Measurements from ENCODE around the gene FATE1.

The FATE1 gene

DNA sequence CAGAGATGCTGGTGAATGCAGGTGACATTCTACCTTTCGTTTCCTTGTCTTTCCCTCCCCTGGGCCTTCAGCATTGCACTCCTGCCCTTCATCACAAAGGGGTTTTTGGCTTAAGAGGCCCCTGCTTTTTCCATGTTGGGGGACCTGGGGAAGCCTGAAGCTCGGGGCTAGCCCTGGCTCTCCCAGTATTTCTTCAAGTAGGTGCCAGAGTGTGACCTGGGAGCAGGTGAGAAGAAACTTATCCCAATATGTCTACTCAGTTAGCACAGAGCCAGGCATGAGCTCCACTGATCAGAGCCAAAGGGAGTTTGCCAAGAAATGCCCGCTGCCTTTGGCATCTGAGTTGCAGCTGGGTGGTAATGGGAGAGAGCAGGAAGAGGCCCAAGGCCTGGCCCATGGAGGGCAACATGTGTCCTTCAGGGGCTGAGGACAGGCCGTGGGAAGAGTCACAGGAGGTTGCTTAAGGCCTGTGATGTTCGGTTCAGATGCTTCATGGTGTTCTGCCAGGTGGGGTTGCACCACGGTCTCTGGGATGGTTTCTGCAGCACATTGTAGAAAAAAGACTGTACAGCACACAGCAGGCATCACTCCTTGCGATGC, 13.0 kb upstream of the FATE1 start:
- H3K4me3 ChIP-seq (replicated peaks; ENCODE audit: low read depth, low read length) = no peak overlapping the region
- TF ChIP-seq, protein P1, sequence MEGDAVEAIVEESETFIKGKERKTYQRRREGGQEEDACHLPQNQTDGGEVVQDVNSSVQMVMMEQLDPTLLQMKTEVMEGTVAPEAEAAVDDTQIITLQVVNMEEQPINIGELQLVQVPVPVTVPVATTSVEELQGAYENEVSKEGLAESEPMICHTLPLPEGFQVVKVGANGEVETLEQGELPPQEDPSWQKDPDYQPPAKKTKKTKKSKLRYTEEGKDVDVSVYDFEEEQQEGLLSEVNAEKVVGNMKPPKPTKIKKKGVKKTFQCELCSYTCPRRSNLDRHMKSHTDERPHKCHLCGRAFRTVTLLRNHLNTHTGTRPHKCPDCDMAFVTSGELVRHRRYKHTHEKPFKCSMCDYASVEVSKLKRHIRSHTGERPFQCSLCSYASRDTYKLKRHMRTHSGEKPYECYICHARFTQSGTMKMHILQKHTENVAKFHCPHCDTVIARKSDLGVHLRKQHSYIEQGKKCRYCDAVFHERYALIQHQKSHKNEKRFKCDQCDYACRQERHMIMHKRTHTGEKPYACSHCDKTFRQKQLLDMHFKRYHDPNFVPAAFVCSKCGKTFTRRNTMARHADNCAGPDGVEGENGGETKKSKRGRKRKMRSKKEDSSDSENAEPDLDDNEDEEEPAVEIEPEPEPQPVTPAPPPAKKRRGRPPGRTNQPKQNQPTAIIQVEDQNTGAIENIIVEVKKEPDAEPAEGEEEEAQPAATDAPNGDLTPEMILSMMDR (IDR thresholded peaks at IDR 0.05; ENCODE audit: low read depth, low read length, missing control alignments) = no peak
- no peak for DNase-seq (ENCODE audit: extremely low read depth, low read depth)

DNA sequence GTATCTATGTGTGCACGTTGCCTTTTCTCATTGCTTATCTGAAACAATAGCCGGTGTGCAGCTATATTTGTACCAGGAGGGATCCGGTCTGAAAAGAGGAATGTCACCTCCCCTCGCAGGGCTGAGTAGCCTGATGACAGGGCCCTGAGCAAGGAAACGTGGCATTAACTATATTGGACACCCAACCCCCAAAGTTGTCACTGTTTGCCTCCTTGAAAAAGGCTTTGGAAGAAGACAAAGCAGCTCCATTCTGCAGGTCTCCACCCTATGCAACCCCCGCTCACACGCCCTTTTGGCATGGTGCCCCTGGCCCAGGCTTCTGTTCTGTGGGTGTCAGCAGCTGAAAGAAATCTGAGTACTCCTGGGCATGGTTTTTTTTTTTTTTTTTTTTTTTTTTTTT, 12.3 kb upstream of the FATE1 start:
- DNase-seq (ENCODE audit: extremely low read depth, low read depth) = no peak
- TF ChIP-seq, protein P1 (IDR thresholded peaks at IDR 0.05; ENCODE audit: low read depth, low read length, missing control alignments) = no peak
- H3K4me3 ChIP-seq (replicated peaks; ENCODE audit: low read depth, low read length) = no peak overlapping the region

DNA sequence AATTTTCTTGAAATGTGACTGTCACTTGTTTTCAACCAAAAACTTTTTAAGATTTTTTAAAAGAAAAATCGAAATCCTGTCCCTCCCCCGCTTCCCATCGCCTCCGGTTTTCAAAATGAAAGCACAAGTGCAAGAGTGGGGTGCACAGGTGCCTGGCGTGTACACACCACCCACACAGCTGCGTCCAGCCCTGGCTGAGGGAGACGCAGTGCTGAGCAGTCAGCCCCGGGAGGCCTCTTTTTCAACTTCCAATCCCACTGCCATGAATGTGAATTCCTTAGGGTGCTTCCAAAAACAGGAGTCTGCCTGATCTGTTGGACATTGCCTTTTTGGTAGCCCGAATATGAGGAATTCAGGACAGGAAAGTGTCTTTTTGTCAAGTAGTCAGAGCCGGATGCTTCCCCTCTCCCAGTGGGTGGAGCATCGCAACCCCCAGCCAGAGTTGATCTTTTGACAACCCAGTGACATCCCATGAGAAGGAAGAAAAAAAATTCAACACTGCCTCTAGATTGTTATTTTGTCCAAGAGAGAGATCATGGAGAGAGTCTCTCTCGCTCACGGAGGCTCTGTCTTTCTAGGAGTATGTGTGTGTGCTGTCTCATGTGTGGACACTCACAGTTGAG, 11.7 kb upstream of the FATE1 start:
- no peak overlapping the region for H3K4me3 ChIP-seq (replicated peaks; ENCODE audit: low read depth, low read length)
- no peak for DNase-seq (ENCODE audit: extremely low read depth, low read depth)
- TF ChIP-seq, protein P1 (IDR thresholded peaks at IDR 0.05; ENCODE audit: low read depth, low read length, missing control alignments) = no peak

DNA sequence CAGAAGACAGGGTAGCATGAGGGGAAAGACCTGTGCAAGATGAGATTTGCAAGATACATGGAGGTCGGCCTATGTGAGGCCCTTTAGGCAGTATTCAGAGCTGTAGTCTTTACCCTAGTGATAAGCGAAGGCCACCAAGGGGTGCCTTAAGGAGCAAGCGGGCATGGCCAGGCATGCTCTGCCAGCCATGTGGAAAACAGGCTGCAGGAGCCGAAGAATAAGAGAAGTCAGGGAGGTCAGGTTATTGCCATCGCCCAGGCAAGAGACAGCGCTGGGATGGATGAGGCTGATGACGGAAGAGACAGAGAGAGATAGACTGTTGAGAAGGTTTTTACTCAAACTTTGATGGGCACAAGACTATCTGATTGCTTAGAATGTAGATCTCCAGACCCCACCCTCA, 7.0 kb upstream of the FATE1 start:
- H3K4me3 ChIP-seq (replicated peaks; ENCODE audit: low read depth, low read length) = no peak overlapping the region
- TF ChIP-seq, protein P1 (IDR thresholded peaks at IDR 0.05; ENCODE audit: low read depth, low read length, missing control alignments) = no peak
- no peak for DNase-seq (ENCODE audit: extremely low read depth, low read depth)

DNA sequence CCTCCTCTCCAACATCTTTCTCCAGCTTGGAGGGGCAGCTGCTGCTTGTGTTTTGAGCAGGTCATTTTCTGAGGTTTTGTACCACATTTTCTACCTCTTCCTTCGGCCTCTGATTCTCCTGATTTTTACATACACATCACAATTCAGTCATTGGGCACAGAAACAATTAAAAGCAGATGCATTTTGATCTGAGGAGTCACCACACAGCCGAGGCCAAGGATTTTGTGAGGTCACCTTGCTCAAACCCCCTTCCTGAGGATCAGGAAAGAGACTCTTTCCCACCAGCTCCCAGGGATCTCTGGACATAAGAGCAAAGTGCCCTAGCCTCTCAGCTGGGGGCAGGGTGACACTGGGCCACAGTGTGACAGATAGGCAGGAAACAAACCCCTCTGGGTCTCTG, 5.4 kb upstream of the FATE1 start:
- TF ChIP-seq, protein P1 (IDR thresholded peaks at IDR 0.05; ENCODE audit: low read depth, low read length, missing control alignments) = no peak
- H3K4me3 ChIP-seq (replicated peaks; ENCODE audit: low read depth, low read length) = no peak overlapping the region
- no peak for DNase-seq (ENCODE audit: extremely low read depth, low read depth)

DNA sequence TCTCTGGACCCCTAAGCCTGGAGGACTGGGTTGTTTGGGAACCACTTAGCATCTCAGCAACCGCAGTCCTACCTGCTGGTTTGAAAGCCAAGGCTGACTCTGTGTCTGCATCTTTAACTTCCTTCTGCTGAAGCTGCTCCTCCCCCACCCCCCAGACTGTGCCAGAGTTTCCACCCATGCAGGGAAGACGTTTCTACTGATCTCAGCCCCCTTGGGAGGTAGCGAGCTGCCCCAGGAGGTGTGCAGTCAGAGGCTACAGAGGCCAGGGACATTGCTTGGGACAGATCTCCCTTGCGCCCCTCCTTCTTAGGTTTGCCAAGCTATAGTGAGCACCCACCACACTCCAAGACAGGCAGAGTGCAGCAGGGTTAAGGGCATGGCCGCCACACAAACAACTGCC, 4.7 kb upstream of the FATE1 start:
- no peak for DNase-seq (ENCODE audit: extremely low read depth, low read depth)
- TF ChIP-seq, protein P1 (IDR thresholded peaks at IDR 0.05; ENCODE audit: low read depth, low read length, missing control alignments) = no peak
- no peak overlapping the region for H3K4me3 ChIP-seq (replicated peaks; ENCODE audit: low read depth, low read length)

DNA sequence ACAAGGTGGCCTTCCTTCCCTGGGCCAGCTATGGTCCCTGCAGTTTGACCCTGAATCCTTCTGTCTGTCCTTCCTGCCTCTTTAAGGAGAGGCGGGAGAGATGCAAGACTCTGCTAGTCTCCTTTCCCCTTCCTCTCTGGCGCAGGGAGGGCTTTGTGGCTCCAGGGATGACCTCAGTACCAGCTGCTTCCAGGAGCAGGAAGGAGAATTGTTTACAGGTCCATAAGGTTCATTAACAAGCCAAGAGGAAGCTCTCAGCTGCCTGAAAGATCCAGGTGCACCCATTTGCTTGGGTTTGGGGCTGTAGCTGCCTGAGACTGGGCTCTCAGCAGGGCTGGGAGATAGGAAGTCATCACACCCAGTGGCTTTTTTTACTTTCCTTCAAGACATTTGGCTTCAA, 4.0 kb upstream of the FATE1 start:
- no peak for DNase-seq (ENCODE audit: extremely low read depth, low read depth)
- TF ChIP-seq, protein P1 (IDR thresholded peaks at IDR 0.05; ENCODE audit: low read depth, low read length, missing control alignments) = no peak
- no peak overlapping the region for H3K4me3 ChIP-seq (replicated peaks; ENCODE audit: low read depth, low read length)
